Liver (tissue), 9 donors: ENCODE data around the gene TET2. TPM values are rescaled to one million over a fixed set of nuclear protein-coding genes. Genes with fewer than 3 reads are reported as not detected.

Experiments used
- DNase-seq: peaks from one replicate; pipeline ENCODE4 v3.0.0-alpha.2; 2017; ENCODE audit warnings: low spot score
- H3K27ac ChIP-seq, 2 donors: one replicate each; pipeline ENCODE4 v1.7.0; 2013; ENCODE audit warnings: inconsistent platforms in 2 of 2, low read length in 2 of 2, control low read depth in 1 of 2, low read depth in 1 of 2, mild to moderate bottlenecking in 1 of 2
- H3K27me3 ChIP-seq, 4 donors: one replicate each; pipeline versions ENCODE4 v1.6.1 to v1.7.0; 2013; ENCODE audit warnings: low read length in 3 of 4, inconsistent platforms in 1 of 4, mild to moderate bottlenecking in 1 of 4, moderate library complexity in 1 of 4; ENCODE audit not compliant: control insufficient read depth in 4 of 4, insufficient read depth in 4 of 4
- H3K36me3 ChIP-seq, 4 donors: one replicate each; pipeline versions ENCODE4 v1.6.1 to v1.7.0; 2013; ENCODE audit warnings: low read length in 3 of 4, mild to moderate bottlenecking in 3 of 4, low read depth in 1 of 4, moderate library complexity in 1 of 4; ENCODE audit not compliant: control insufficient read depth in 4 of 4, insufficient read depth in 3 of 4
- H3K4me1 ChIP-seq, 4 donors: one replicate each; pipeline versions ENCODE4 v1.6.1 to v1.7.0; 2013; ENCODE audit warnings: low read length in 3 of 4, mild to moderate bottlenecking in 3 of 4, moderate library complexity in 1 of 4; ENCODE audit not compliant: control insufficient read depth in 4 of 4, insufficient read depth in 4 of 4
- H3K4me3 ChIP-seq, 3 donors: one replicate each; pipeline versions ENCODE4 v1.6.1 to v1.7.0; 2013; ENCODE audit warnings: low read length in 3 of 3, control low read depth in 1 of 3, low read depth in 1 of 3, mild to moderate bottlenecking in 1 of 3
- H3K9ac ChIP-seq, 2 donors: one replicate each; pipeline ENCODE4 v1.7.0; 2013; ENCODE audit warnings: low read length in 2 of 2, mild to moderate bottlenecking in 2 of 2, moderate library complexity in 2 of 2, control low read depth in 1 of 2, low read depth in 1 of 2
- H3K9me3 ChIP-seq, 4 donors: one replicate each; pipeline versions ENCODE4 v1.6.1 to v1.7.0; 2013; ENCODE audit warnings: low read length in 3 of 4; ENCODE audit not compliant: control insufficient read depth in 4 of 4
- ATF3 ChIP-seq: IDR thresholded peaks from 2 replicates; pipeline ENCODE4 v1.6.1; 2016; ENCODE audit warnings: antibody characterized with exemption
- EGR1 ChIP-seq, 2 donors: IDR thresholded peaks; 2 replicates each; pipeline ENCODE4 v1.6.1; 2016 to 2018; ENCODE audit warnings: antibody characterized with exemption in 2 of 2, low read depth in 2 of 2
- FOXA2 ChIP-seq: IDR thresholded peaks from 2 replicates; pipeline ENCODE4 v1.6.1; 2016; ENCODE audit warnings: antibody characterized with exemption
- GABPA ChIP-seq, 2 donors: IDR thresholded peaks in 1 of 2; conservative IDR thresholded peaks in 1 of 2; 2 replicates each; pipeline ENCODE4 v1.6.1; 2016; ENCODE audit warnings: antibody characterized with exemption in 2 of 2, mild to moderate bottlenecking in 1 of 2, moderate library complexity in 1 of 2
- HNF4A ChIP-seq, 2 donors: conservative IDR thresholded peaks; 2 replicates each; pipeline ENCODE4 v1.6.1; 2016; ENCODE audit warnings: antibody characterized with exemption in 2 of 2, mild to moderate bottlenecking in 2 of 2
- JUND ChIP-seq, 2 donors: IDR thresholded peaks; 2 replicates each; pipeline ENCODE4 v1.6.1; 2016; ENCODE audit warnings: antibody characterized with exemption in 2 of 2
- NR2F2 ChIP-seq: IDR thresholded peaks from 2 replicates; pipeline ENCODE4 v1.6.1; 2016; ENCODE audit warnings: antibody characterized with exemption
- SP1 ChIP-seq: IDR thresholded peaks from 2 replicates; pipeline ENCODE4 v1.6.1; 2018; ENCODE audit warnings: antibody characterized with exemption, mild to moderate bottlenecking
- YY1 ChIP-seq: IDR thresholded peaks from 2 replicates; pipeline ENCODE4 v1.6.1; 2016; ENCODE audit warnings: antibody characterized with exemption, mild to moderate bottlenecking
- WGBS: extraction: QIAGEN DNeasy Blood & Tissue Kit; methylation state at CpG from one replicate; pipeline ENCODE4 v1.1.7; 2013; 5-methylcytosine and 5-hydroxymethylcytosine counted together
- polyA plus RNA-seq, 2 donors: library from polyadenylated mRNA; stranded (reverse) in 1 of 2; unstranded in 1 of 2; fragments of 200-250 nt in 1 of 2; fragments of >200 nt in 1 of 2; fragmentation: Nextera tagmentation in 1 of 2; extraction: Ambion mirVana in 1 of 2; gene quantifications; one replicate each; pipeline versions ENCODE4 v1.2.1 to v1.2.3, GENCODE V29; 2013 to 2015
- total RNA-seq, 2 donors: library from RNA; depleted of rRNA; stranded (reverse); fragments of >200 nt; gene quantifications; one replicate each; pipeline ENCODE4 v1.2.3, GENCODE V29; 2014
- TF ChIP-seq, protein P1 (sequence below): IDR thresholded peaks from 2 replicates; pipeline ENCODE4 v1.6.1; 2016; ENCODE audit warnings: antibody characterized with exemption, mild to moderate bottlenecking
- TF ChIP-seq, protein P2 (sequence below): fragments of 150-350 bp; IDR thresholded peaks from 2 replicates; pipeline ENCODE4 v1.5.1; 2017; ENCODE audit warnings: improper control_type of control experiment, low read depth, low read length; ENCODE audit not compliant: missing input control
- TF ChIP-seq, protein P3 (sequence below): IDR thresholded peaks from 2 replicates; pipeline ENCODE4 v1.6.1; 2016; ENCODE audit warnings: antibody characterized with exemption
- TF ChIP-seq, protein P4 (sequence below): IDR thresholded peaks from 2 replicates; pipeline ENCODE4 v1.6.1; 2016; ENCODE audit warnings: antibody characterized with exemption
- donor health status: healthy.
- donor health status: healthy.
- donor health status: healthy.
- donor health status: healthy.
- donor health status: healthy.

The TET2 gene
- total and polyA plus RNA-seq, 4 donors, result 0.88 to 8.4 (median 5.5) TPM

- TF ChIP-seq, protein P1, sequence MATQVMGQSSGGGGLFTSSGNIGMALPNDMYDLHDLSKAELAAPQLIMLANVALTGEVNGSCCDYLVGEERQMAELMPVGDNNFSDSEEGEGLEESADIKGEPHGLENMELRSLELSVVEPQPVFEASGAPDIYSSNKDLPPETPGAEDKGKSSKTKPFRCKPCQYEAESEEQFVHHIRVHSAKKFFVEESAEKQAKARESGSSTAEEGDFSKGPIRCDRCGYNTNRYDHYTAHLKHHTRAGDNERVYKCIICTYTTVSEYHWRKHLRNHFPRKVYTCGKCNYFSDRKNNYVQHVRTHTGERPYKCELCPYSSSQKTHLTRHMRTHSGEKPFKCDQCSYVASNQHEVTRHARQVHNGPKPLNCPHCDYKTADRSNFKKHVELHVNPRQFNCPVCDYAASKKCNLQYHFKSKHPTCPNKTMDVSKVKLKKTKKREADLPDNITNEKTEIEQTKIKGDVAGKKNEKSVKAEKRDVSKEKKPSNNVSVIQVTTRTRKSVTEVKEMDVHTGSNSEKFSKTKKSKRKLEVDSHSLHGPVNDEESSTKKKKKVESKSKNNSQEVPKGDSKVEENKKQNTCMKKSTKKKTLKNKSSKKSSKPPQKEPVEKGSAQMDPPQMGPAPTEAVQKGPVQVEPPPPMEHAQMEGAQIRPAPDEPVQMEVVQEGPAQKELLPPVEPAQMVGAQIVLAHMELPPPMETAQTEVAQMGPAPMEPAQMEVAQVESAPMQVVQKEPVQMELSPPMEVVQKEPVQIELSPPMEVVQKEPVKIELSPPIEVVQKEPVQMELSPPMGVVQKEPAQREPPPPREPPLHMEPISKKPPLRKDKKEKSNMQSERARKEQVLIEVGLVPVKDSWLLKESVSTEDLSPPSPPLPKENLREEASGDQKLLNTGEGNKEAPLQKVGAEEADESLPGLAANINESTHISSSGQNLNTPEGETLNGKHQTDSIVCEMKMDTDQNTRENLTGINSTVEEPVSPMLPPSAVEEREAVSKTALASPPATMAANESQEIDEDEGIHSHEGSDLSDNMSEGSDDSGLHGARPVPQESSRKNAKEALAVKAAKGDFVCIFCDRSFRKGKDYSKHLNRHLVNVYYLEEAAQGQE, result no peak
Observed at GRCh38 chr4:105232374-105232773, 85.7 kb downstream of the TET2 start (continued).

- no peak overlapping the region for H3K9ac ChIP-seq
- TF ChIP-seq, protein P2, sequence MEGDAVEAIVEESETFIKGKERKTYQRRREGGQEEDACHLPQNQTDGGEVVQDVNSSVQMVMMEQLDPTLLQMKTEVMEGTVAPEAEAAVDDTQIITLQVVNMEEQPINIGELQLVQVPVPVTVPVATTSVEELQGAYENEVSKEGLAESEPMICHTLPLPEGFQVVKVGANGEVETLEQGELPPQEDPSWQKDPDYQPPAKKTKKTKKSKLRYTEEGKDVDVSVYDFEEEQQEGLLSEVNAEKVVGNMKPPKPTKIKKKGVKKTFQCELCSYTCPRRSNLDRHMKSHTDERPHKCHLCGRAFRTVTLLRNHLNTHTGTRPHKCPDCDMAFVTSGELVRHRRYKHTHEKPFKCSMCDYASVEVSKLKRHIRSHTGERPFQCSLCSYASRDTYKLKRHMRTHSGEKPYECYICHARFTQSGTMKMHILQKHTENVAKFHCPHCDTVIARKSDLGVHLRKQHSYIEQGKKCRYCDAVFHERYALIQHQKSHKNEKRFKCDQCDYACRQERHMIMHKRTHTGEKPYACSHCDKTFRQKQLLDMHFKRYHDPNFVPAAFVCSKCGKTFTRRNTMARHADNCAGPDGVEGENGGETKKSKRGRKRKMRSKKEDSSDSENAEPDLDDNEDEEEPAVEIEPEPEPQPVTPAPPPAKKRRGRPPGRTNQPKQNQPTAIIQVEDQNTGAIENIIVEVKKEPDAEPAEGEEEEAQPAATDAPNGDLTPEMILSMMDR, result no peak
- TF ChIP-seq NR2F2, result no peak
- no peak for TF ChIP-seq FOXA2
- TF ChIP-seq, protein P1, result no peak
- no peak for TF ChIP-seq SP1
- TF ChIP-seq EGR1 (IDR thresholded peaks at IDR 0.05; ENCODE audit: low read depth in 2 of 2), result no peak
- TF ChIP-seq, protein P3, sequence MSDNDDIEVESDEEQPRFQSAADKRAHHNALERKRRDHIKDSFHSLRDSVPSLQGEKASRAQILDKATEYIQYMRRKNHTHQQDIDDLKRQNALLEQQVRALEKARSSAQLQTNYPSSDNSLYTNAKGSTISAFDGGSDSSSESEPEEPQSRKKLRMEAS, result no peak
- 96% methylated on average over 4 of the region's 4 CpGs for WGBS
- H3K27me3 ChIP-seq, result no peaks in the 10 kb centered on the region
- peaks cover 3 to 28% (median 16%) of the 10 kb centered on the region in 4 donors for H3K36me3 ChIP-seq
- H3K4me3 ChIP-seq, result no peak overlapping the region
- H3K27ac ChIP-seq, result no peak overlapping the region
- no peak for DNase-seq
- H3K4me1 ChIP-seq, result no peaks in the 10 kb centered on the region
- H3K9me3 ChIP-seq, result peaks cover 0 to 2% (median 0%) of the 10 kb centered on the region in 4 donors
Observed at GRCh38 chr4:105234582-105234981, 87.9 kb downstream of the TET2 start.

DNA sequence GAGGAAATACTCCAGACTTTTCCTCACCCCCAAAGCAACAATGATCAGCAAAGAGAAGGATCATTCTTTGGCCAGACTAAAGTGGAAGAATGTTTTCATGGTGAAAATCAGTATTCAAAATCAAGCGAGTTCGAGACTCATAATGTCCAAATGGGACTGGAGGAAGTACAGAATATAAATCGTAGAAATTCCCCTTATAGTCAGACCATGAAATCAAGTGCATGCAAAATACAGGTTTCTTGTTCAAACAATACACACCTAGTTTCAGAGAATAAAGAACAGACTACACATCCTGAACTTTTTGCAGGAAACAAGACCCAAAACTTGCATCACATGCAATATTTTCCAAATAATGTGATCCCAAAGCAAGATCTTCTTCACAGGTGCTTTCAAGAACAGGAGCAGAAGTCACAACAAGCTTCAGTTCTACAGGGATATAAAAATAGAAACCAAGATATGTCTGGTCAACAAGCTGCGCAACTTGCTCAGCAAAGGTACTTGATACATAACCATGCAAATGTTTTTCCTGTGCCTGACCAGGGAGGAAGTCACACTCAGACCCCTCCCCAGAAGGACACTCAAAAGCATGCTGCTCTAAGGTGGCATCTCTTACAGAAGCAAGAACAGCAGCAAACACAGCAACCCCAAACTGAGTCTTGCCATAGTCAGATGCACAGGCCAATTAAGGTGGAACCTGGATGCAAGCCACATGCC is 89.7 kb downstream of the TET2 start:
- Histone ChIP-seq H3K36me3 (peaks cover 3 to 28% (median 16%) of the 10 kb centered on the region in 4 donors), H3K4me1 (no peaks in the 10 kb centered on the region), H3K27ac (no peak overlapping the region), H3K27me3 (no peaks in the 10 kb centered on the region), H3K4me3 (no peak overlapping the region), H3K9me3 (peaks cover 0 to 2% (median 0%) of the 10 kb centered on the region in 4 donors), H3K9ac (no peak overlapping the region)
- DNase-seq, result no peak
- TF ChIP-seq ATF3 (no peak), YY1 (no peak), SP1 (no peak), EGR1 (IDR thresholded peaks at IDR 0.05; ENCODE audit: low read depth in 2 of 2) (no peak), JUND (IDR thresholded peaks at IDR 0.05) (no peak), GABPA (IDR thresholded peaks at IDR 0.05 in 1 of 2, conservative IDR thresholded peaks at IDR 0.05 in 1 of 2) (no peak), HNF4A (conservative IDR thresholded peaks at IDR 0.05) (no peak)
- TF ChIP-seq, protein P4, sequence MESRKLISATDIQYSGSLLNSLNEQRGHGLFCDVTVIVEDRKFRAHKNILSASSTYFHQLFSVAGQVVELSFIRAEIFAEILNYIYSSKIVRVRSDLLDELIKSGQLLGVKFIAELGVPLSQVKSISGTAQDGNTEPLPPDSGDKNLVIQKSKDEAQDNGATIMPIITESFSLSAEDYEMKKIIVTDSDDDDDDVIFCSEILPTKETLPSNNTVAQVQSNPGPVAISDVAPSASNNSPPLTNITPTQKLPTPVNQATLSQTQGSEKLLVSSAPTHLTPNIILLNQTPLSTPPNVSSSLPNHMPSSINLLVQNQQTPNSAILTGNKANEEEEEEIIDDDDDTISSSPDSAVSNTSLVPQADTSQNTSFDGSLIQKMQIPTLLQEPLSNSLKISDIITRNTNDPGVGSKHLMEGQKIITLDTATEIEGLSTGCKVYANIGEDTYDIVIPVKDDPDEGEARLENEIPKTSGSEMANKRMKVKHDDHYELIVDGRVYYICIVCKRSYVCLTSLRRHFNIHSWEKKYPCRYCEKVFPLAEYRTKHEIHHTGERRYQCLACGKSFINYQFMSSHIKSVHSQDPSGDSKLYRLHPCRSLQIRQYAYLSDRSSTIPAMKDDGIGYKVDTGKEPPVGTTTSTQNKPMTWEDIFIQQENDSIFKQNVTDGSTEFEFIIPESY, result no peak
- 98% methylated on average over 4 of the region's 4 CpGs for WGBS
